ENCODE measurements around the gene APCDD1L.

DNA sequence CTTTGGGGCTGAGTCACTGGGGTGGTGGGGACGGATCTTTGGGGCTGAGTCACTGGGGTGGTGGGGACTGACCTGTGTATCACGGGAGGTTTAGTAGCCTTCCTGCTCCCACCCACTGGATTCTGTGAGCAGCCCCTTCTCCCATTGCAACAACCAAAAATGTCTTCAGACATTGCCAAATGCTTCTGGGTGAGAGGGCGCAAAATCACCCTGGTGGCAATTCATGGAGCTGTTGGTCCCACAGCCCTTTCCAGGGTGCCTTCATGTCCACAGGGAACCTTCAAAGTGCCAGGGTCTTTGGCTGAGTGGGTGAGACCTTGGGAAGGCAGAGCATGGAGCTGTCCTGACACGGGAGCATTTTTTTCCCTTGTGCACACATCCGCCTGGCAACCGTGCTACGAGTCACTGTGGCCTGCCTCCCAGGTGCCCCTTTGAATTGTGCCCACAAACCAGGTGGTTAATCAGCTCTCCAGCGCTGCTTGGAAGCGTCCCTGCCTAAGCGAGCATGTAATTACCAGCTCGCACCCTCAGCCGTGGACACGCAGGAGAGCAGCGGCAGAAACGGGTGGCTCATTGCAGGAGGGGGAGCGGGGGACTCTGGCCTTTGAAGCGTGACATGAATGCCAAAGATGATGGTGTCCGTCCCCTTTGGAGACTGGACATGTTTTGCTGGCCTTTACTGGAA lies 27.4 kb upstream of the APCDD1L start:
- TF ChIP-seq SP1 (IDR thresholded peaks at IDR 0.05) (no peak), FOXM1 (IDR thresholded peaks at IDR 0.05; ENCODE audit: borderline replicate concordance) (no peak), L3MBTL2 (conservative IDR thresholded peaks at IDR 0.05) (no peak)
- TF ChIP-seq, protein P1, sequence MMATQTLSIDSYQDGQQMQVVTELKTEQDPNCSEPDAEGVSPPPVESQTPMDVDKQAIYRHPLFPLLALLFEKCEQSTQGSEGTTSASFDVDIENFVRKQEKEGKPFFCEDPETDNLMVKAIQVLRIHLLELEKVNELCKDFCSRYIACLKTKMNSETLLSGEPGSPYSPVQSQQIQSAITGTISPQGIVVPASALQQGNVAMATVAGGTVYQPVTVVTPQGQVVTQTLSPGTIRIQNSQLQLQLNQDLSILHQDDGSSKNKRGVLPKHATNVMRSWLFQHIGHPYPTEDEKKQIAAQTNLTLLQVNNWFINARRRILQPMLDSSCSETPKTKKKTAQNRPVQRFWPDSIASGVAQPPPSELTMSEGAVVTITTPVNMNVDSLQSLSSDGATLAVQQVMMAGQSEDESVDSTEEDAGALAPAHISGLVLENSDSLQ (IDR thresholded peaks at IDR 0.05): no peak
